Measurements from ENCODE around the gene IKZF4. TPM values are rescaled to one million over a fixed set of nuclear protein-coding genes. Genes with fewer than 3 reads are reported as not detected.

IKZF4 gene
- polyA plus RNA-seq, 5 donors, result 19.7 to 26.1 (median 23.1) TPM

- DNase-seq, result no peak
Observed at GRCh38 chr12:56080556-56081138, 59.8 kb downstream of the IKZF4 start.

GRCh38 chr12:56081393-56082347 lies 60.8 kb downstream of the IKZF4 start:
- DNase-seq, result no peak

DNA sequence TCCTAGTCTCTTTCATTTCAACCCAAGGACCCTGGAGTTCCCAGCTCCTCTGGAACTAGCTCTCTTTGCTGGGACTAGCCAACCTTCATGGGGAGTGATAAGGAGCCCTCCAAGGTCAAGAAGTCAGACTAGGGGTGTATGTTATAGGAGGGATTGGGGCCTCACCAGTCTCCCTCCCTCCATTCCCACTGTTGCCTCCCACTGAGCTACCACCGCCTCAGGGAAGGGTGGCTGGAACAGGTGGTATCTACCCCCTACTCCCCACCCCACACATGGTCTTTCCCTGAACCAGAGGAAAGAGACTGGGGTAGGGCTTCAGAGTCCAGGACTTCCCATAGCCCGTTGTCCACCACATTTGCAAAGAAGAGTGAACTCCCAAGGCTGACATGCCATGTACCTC lies 61.5 kb downstream of the IKZF4 start:
- no peak for DNase-seq

DNA sequence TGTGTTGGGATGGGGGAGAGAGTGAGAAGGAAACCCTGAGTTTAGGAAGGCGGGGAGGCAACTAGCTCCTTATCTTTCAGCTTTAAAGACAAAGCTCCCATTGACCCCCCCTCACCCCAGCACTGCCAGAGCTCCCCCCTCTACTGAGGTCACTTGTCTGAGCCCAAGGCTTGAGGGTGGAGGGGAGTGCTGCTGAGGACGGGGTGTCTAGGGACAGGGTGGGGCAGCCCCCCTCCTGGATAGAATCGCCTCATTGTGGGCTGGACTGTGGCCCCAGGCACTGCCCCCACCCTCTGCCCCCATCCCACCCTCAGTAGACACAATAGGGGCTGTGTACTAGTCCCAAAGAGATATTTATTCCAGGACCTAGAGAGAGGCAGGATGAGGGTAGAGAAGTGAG lies 62.1 kb downstream of the IKZF4 start:
- DNase-seq, result no peak

DNA sequence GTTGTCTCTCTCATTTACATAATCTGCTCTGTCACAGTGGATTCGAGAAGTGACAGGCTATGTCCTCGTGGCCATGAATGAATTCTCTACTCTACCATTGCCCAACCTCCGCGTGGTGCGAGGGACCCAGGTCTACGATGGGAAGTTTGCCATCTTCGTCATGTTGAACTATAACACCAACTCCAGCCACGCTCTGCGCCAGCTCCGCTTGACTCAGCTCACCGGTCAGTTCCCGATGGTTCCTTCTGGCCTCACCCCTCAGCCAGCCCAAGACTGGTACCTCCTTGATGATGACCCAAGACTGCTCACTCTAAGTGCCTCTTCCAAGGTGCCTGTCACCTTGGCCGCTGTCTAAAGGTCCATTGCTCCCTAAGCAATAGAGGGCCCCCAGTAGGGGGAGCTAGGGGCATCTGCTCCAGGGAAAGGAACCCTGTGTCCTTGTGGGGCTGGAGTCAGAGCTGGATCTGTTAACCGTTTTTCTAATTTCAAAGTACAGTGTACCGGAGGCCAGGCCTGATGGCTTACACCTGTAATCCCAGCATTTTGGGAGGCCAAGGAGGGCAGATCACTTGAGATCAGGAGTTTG lies 64.2 kb downstream of the IKZF4 start:
- no peak for DNase-seq

DNA sequence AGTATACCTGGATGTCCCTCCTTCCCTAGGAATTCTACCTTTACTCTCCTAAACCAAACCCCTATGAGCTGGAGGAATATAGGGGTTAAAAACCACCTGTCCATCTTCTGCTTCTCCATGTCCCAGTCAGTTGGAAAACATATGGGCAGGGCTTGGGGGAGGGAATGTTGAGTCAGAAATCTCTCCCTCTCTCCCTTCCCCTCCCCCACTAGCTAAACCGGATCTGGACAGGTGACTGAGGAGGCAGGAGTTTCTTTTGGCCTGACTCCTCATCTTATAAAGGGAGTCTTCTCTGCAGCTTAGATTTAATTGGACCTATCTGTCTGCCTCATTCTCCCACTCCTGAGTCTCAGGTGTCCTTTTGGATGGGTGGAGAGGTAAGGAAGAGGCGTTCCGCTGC lies 65.3 kb downstream of the IKZF4 start:
- no peak for DNase-seq

DNA sequence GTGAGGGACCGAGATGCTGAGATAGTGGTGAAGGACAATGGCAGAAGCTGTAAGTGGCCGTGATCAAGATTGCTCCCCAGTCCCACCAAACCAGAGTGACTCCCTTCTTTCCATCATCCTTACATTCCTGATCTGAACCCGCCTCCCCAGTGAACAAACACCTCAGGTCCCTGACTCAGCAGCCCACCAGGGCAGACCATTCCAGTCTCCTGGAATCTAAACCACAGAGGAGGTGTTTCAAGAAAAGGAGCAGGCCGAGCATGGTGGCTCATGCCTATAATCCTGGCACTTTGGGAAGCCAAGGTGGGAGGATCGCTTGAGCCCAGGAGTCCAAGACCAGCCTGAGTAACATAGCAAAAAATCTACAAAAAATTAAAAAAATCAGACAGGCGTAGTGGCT lies 65.8 kb downstream of the IKZF4 start:
- no peak for DNase-seq

DNA sequence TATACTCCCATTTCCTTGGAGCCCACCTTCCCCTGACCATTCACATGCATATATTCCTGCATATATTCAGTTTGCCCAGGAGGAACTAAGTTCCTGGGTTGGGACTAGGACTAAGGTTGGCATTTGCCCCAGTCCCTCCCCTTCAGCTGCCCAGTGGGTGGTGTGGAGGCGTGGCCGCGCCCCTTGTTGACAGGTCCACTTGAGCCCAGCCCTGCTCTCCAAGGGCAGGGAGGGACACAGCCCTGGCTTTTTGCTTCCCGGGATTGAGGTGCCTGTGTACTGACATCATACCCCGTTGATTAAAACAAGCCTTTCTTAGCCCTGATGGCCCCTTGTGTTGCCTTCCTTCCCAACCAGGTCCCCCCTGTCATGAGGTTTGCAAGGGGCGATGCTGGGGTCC lies 66.4 kb downstream of the IKZF4 start:
- DNase-seq, result peak in 1 of 2 donors; percentile 48

Other genes starting within 250 kb of the IKZF4 start
- 100 to 1,000 TPM; 110 to 148 (median 115) TPM for gene SARNP, start 203.3 kb upstream of the IKZF4 start, polyA plus RNA-seq (ENCODE audit: insufficient read depth in 1 of 5, insufficient read length in 5 of 5, low replicate concordance in 1 of 5)
- 10 to 100 TPM; 20.3 to 26.3 (median 24.4) TPM for gene ORMDL2, start 203.0 kb upstream of the IKZF4 start, polyA plus RNA-seq (ENCODE audit: insufficient read depth in 1 of 5, insufficient read length in 5 of 5, low replicate concordance in 1 of 5)
- 10 to 100 TPM; 31.8 to 40.9 (median 36.1) TPM for gene DNAJC14, start 191.5 kb upstream of the IKZF4 start, polyA plus RNA-seq (ENCODE audit: insufficient read depth in 1 of 5, insufficient read length in 5 of 5, low replicate concordance in 1 of 5)
- 10 to 100 TPM in 4 of 5 donors, 1 to 10 TPM in 1; 9.3 to 12.1 (median 10.7) TPM for gene MMP19, start 178.1 kb upstream of the IKZF4 start, polyA plus RNA-seq (ENCODE audit: insufficient read depth in 1 of 5, insufficient read length in 5 of 5, low replicate concordance in 1 of 5)
- 10 to 100 TPM; 30.1 to 39.5 (median 32.3) TPM for gene PYM1, start 93.1 kb upstream of the IKZF4 start, polyA plus RNA-seq (ENCODE audit: insufficient read depth in 1 of 5, insufficient read length in 5 of 5, low replicate concordance in 1 of 5)
- gene DGKA, start 89.9 kb upstream of the IKZF4 start, polyA plus RNA-seq (ENCODE audit: insufficient read depth in 1 of 5, insufficient read length in 5 of 5, low replicate concordance in 1 of 5), result 10 to 100 TPM; 27.7 to 44.8 (median 39.6) TPM
- 1 to 10 TPM; 2.0 to 2.7 (median 2.4) TPM for gene PMEL, start 55.0 kb upstream of the IKZF4 start, polyA plus RNA-seq (ENCODE audit: insufficient read depth in 1 of 5, insufficient read length in 5 of 5, low replicate concordance in 1 of 5)
- 10 to 100 TPM; 73.1 to 86.5 (median 78.1) TPM for gene CDK2, start 54.2 kb upstream of the IKZF4 start, polyA plus RNA-seq (ENCODE audit: insufficient read depth in 1 of 5, insufficient read length in 5 of 5, low replicate concordance in 1 of 5)
- 100 to 1,000 TPM; 131 to 157 (median 146) TPM for gene RAB5B, start 47.0 kb upstream of the IKZF4 start, polyA plus RNA-seq (ENCODE audit: insufficient read depth in 1 of 5, insufficient read length in 5 of 5, low replicate concordance in 1 of 5)
- 10 to 100 TPM; 36.7 to 43.4 (median 42.8) TPM for gene SUOX, start 23.8 kb upstream of the IKZF4 start, polyA plus RNA-seq (ENCODE audit: insufficient read depth in 1 of 5, insufficient read length in 5 of 5, low replicate concordance in 1 of 5)
- 100 to 1,000 TPM; 102 to 691 (median 130) TPM for gene RPS26, start 20.9 kb downstream of the IKZF4 start, polyA plus RNA-seq (ENCODE audit: insufficient read depth in 1 of 5, insufficient read length in 5 of 5, low replicate concordance in 1 of 5)
- gene ERBB3, start 59.1 kb downstream of the IKZF4 start, polyA plus RNA-seq (ENCODE audit: insufficient read depth in 1 of 5, insufficient read length in 5 of 5, low replicate concordance in 1 of 5), result 10 to 100 TPM; 71.3 to 97.1 (median 80.0) TPM
- gene PA2G4, start 83.5 kb downstream of the IKZF4 start, polyA plus RNA-seq (ENCODE audit: insufficient read depth in 1 of 5, insufficient read length in 5 of 5, low replicate concordance in 1 of 5), result 100 to 1,000 TPM; 118 to 168 (median 134) TPM
- gene RPL41, start 95.6 kb downstream of the IKZF4 start, polyA plus RNA-seq (ENCODE audit: insufficient read depth in 1 of 5, insufficient read length in 5 of 5, low replicate concordance in 1 of 5), result 1,000 to 10,000 TPM; 6,129 to 8,482 (median 6,371) TPM
- 1 to 10 TPM; 5.1 to 6.8 (median 6.2) TPM for gene ZC3H10, start 97.2 kb downstream of the IKZF4 start, polyA plus RNA-seq (ENCODE audit: insufficient read depth in 1 of 5, insufficient read length in 5 of 5, low replicate concordance in 1 of 5)
- gene ESYT1, start 107.2 kb downstream of the IKZF4 start, polyA plus RNA-seq (ENCODE audit: insufficient read depth in 1 of 5, insufficient read length in 5 of 5, low replicate concordance in 1 of 5), result 10 to 100 TPM; 74.3 to 90.6 (median 81.1) TPM
- gene MYL6B, start 131.5 kb downstream of the IKZF4 start, polyA plus RNA-seq (ENCODE audit: insufficient read depth in 1 of 5, insufficient read length in 5 of 5, low replicate concordance in 1 of 5), result 100 to 1,000 TPM; 162 to 215 (median 172) TPM
- gene MYL6, start 137.3 kb downstream of the IKZF4 start, polyA plus RNA-seq (ENCODE audit: insufficient read depth in 1 of 5, insufficient read length in 5 of 5, low replicate concordance in 1 of 5), result 1,000 to 10,000 TPM; 1,819 to 2,542 (median 2,207) TPM
- gene SMARCC2, start 168.4 kb downstream of the IKZF4 start, polyA plus RNA-seq (ENCODE audit: insufficient read depth in 1 of 5, insufficient read length in 5 of 5, low replicate concordance in 1 of 5), result 100 to 1,000 TPM in 4 of 5 donors, 10 to 100 TPM in 1; 90.6 to 124 (median 119) TPM
- gene RNF41, start 200.9 kb downstream of the IKZF4 start, polyA plus RNA-seq (ENCODE audit: insufficient read depth in 1 of 5, insufficient read length in 5 of 5, low replicate concordance in 1 of 5), result 10 to 100 TPM; 37.6 to 44.8 (median 38.4) TPM
- gene NABP2, start 203.3 kb downstream of the IKZF4 start, polyA plus RNA-seq (ENCODE audit: insufficient read depth in 1 of 5, insufficient read length in 5 of 5, low replicate concordance in 1 of 5), result 10 to 100 TPM; 24.6 to 31.3 (median 25.6) TPM
- gene SLC39A5, start 209.0 kb downstream of the IKZF4 start, polyA plus RNA-seq (ENCODE audit: insufficient read depth in 1 of 5, insufficient read length in 5 of 5, low replicate concordance in 1 of 5), result 1 to 10 TPM; 2.6 to 5.6 (median 4.8) TPM
- 10 to 100 TPM; 21.9 to 32.1 (median 30.9) TPM for gene ANKRD52, start 237.3 kb downstream of the IKZF4 start, polyA plus RNA-seq (ENCODE audit: insufficient read depth in 1 of 5, insufficient read length in 5 of 5, low replicate concordance in 1 of 5)
- 10 to 100 TPM; 15.3 to 17.9 (median 15.8) TPM for gene COQ10A, start 245.9 kb downstream of the IKZF4 start, polyA plus RNA-seq (ENCODE audit: insufficient read depth in 1 of 5, insufficient read length in 5 of 5, low replicate concordance in 1 of 5)